ENCODE results near the gene SYNDIG1.

- no peak for TF ChIP-seq CTCF (IDR thresholded peaks at IDR 0.05; ENCODE audit: insufficient read depth, low read length)
- TF ChIP-seq REST (IDR thresholded peaks at IDR 0.05; ENCODE audit: insufficient replicate concordance, low read depth) = no peak
- no peak for TF ChIP-seq POLR2AphosphoS5 (IDR thresholded peaks at IDR 0.05; ENCODE audit: low read depth)
- TF ChIP-seq GABPA (IDR thresholded peaks at IDR 0.05; ENCODE audit: low read depth) = no peak
These were observed 207.5 kb downstream of the SYNDIG1 start for GRCh38 chr20:24676978-24677370.
